ENCODE measurements around the gene OGDH. TPM values are rescaled to one million over a fixed set of nuclear protein-coding genes. Genes with fewer than 3 reads are reported as not detected.

The OGDH gene
- total RNA-seq, 3 donors from 2014 or later (not counting 1 experiment from before 2014, with no cell fraction given): 69.2 to 86.7 (median 81.4) TPM

DNA sequence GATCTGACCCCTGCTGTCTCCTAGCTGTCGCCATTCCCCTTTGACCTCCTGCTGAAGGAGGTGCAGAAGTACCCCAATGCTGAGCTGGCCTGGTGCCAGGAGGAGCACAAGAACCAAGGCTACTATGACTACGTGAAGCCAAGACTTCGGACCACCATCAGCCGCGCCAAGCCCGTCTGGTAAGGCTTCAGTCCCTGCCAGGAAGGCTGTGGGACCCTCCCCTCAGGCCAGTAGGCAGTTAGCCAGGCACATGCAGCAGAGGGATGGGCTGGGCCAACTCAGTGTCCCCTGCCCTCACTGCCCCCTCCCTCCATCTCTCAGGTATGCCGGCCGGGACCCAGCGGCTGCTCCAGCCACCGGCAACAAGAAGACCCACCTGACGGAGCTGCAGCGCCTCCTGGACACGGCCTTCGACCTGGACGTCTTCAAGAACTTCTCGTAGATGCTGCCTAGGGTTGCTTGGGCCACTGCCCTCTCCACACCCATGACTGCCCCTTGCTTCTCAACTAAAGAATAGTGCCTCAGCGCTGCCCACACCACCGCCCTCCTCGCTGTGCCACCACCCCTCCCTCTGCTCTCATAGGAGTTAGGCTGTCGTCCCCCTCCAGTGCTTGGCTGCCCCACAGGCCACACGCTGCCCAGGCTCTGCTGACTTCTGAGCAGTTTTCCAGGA, 101.3 kb downstream of the OGDH start:
- no peaks in the 10 kb centered on the region for H3K9me3 Mint-ChIP-seq
- WGBS (ENCODE audit: insufficient coverage): 99% methylated on average over 21 of the region's 21 CpGs
- H3K27ac Mint-ChIP-seq: no peak overlapping the region
- no peak for ATAC-seq
- no peak overlapping the region for H3K27ac ChIP-seq (ENCODE audit: low read length)
- TF ChIP-seq, protein P1, sequence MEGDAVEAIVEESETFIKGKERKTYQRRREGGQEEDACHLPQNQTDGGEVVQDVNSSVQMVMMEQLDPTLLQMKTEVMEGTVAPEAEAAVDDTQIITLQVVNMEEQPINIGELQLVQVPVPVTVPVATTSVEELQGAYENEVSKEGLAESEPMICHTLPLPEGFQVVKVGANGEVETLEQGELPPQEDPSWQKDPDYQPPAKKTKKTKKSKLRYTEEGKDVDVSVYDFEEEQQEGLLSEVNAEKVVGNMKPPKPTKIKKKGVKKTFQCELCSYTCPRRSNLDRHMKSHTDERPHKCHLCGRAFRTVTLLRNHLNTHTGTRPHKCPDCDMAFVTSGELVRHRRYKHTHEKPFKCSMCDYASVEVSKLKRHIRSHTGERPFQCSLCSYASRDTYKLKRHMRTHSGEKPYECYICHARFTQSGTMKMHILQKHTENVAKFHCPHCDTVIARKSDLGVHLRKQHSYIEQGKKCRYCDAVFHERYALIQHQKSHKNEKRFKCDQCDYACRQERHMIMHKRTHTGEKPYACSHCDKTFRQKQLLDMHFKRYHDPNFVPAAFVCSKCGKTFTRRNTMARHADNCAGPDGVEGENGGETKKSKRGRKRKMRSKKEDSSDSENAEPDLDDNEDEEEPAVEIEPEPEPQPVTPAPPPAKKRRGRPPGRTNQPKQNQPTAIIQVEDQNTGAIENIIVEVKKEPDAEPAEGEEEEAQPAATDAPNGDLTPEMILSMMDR (IDR thresholded peaks at IDR 0.05): no peak
- H3K36me3 Mint-ChIP-seq: no peaks in the 10 kb centered on the region
- no peak for DNase-seq
- H3K4me3 ChIP-seq (ENCODE audit: low read length): no peak overlapping the region
- H3K27me3 Mint-ChIP-seq (ENCODE audit: low read depth in 2 of 2): no peaks in the 10 kb centered on the region
- H3K4me3 Mint-ChIP-seq: no peak overlapping the region
- H3K4me1 Mint-ChIP-seq: peaks cover 6 to 10% of the 10 kb centered on the region in 2 donors
- no peaks in the 10 kb centered on the region for H3K9me3 ChIP-seq (ENCODE audit: control insufficient read depth, insufficient read depth, low read length)
- H3K27me3 ChIP-seq (ENCODE audit: control insufficient read depth, insufficient read depth, low read length): no peaks in the 10 kb centered on the region
- intact Hi-C loops (cut with micrococcal nuclease): no loop called here
- H3K4me1 ChIP-seq (ENCODE audit: control insufficient read depth, insufficient read depth, low read length): peaks cover 11% of the 10 kb centered on the region
- H3K36me3 ChIP-seq (ENCODE audit: control insufficient read depth, insufficient read depth, low read length): peaks cover 30% of the 10 kb centered on the region

DNA sequence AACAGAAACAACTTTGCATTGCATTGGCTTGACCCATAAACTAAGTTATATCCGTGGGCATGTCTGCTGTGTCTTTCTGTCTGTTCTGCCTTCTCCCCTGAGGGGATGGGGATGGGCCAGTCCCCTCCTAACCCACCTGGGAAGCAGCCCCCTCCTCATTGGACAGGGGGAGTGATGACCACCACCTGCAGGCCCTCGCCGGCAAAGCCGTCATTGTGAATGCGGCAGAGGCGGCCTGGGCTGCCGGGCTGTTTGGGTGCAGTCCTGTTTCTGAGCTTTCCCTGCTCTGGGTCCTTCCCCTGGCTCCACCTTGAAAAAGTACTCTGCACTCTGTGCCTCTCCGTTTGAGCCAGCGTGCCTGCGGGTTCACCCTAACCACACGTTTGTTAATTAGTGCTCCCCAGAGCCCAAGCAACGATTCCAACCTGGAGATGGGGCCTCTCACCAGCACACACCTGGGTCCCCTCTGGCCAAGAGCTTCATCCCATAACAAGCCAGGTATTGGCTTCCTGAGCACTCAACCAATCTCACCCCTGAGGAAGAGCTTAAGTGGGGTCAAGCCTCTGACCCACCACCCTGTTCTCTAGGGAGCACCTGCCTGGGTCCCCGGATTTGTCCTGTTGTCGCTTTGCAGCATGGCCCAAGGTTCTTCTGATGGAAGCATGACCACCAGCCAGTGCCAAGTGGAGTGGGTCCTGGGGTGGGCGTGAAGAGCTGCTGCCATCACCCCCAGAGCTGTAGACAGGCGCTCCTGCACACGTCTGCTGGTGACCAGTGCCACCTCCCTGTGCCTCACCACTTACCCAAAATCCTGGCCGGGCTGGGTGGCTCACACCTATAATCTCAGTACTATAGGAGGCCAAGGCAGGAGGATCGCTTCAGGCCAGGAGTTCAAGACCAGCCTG, 102.8 kb downstream of the OGDH start:
- no peaks in the 10 kb centered on the region for H3K27me3 ChIP-seq (ENCODE audit: control insufficient read depth, insufficient read depth, low read length)
- peaks cover 26% of the 10 kb centered on the region for H3K36me3 ChIP-seq (ENCODE audit: control insufficient read depth, insufficient read depth, low read length)
- H3K4me3 ChIP-seq (ENCODE audit: low read length): no peak overlapping the region
- ATAC-seq (no peak), DNase-seq (no peak)
- Mint-ChIP-seq H3K27ac (peak overlapping the region in 1 of 2 donors; percentile 36), H3K36me3 (no peaks in the 10 kb centered on the region), H3K4me3 (no peak overlapping the region), H3K9me3 (no peaks in the 10 kb centered on the region), H3K4me1 (peaks cover 6 to 10% of the 10 kb centered on the region in 2 donors), H3K27me3 (ENCODE audit: low read depth in 2 of 2) (no peaks in the 10 kb centered on the region)
- H3K27ac ChIP-seq (ENCODE audit: low read length): no peak overlapping the region
- TF ChIP-seq, protein P1 (IDR thresholded peaks at IDR 0.05): no peak
- intact Hi-C loops (cut with micrococcal nuclease): no loop called here
- peaks cover 11% of the 10 kb centered on the region for H3K4me1 ChIP-seq (ENCODE audit: control insufficient read depth, insufficient read depth, low read length)
- no peaks in the 10 kb centered on the region for H3K9me3 ChIP-seq (ENCODE audit: control insufficient read depth, insufficient read depth, low read length)
- WGBS (ENCODE audit: insufficient coverage): 94% methylated on average over 19 of the region's 19 CpGs

DNA sequence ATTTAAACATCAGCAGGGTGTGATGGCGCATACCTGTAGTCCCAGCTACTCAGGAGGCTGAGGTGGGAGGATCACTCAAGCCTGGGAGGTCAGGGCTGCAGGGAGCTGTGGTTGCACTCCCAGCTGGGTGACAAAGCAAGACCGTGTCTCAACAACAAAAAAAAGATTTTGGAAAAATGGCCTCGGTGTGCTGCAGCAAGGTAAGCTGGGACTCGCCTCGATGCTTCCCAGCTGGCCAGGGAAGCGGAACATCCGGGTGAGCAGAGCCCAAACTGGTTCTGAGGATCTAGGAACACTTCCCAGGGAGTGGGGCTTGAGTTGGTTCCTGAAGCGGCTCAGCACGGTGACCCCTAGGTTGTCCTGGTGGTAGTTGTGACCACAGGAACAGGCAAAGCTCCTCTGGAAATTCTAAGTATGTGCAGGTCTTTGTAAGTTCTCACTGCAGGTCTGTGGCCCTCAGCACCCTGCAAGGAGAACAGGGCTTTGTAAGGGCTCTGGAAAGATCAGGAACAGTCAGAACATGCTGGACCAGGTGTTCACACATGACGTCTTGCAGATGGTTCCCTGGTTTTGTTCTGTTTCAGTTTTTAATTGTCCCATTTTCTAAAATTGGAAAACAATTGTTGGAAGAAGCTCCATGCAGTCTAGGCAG, 103.6 kb downstream of the OGDH start:
- intact Hi-C loops (cut with micrococcal nuclease): no loop called here
- peaks cover 6 to 10% of the 10 kb centered on the region in 2 donors for H3K4me1 Mint-ChIP-seq
- peak overlapping the region in 1 of 2 donors; percentile 37 for H3K27ac Mint-ChIP-seq
- no peak overlapping the region for H3K4me3 Mint-ChIP-seq
- H3K27ac ChIP-seq (ENCODE audit: low read length): no peak overlapping the region
- TF ChIP-seq, protein P1 (IDR thresholded peaks at IDR 0.05): no peak
- peaks cover 11% of the 10 kb centered on the region for H3K4me1 ChIP-seq (ENCODE audit: control insufficient read depth, insufficient read depth, low read length)
- WGBS (ENCODE audit: insufficient coverage): 94% methylated on average over 10 of the region's 10 CpGs
- no peak for DNase-seq
- H3K36me3 Mint-ChIP-seq: no peaks in the 10 kb centered on the region
- no peaks in the 10 kb centered on the region for H3K9me3 Mint-ChIP-seq
- H3K9me3 ChIP-seq (ENCODE audit: control insufficient read depth, insufficient read depth, low read length): no peaks in the 10 kb centered on the region
- no peak overlapping the region for H3K4me3 ChIP-seq (ENCODE audit: low read length)
- ATAC-seq: no peak
- H3K27me3 ChIP-seq (ENCODE audit: control insufficient read depth, insufficient read depth, low read length): no peaks in the 10 kb centered on the region
- peaks cover 26% of the 10 kb centered on the region for H3K36me3 ChIP-seq (ENCODE audit: control insufficient read depth, insufficient read depth, low read length)
- H3K27me3 Mint-ChIP-seq (ENCODE audit: low read depth in 2 of 2): no peaks in the 10 kb centered on the region

All from natural killer cell (primary cell).